ENCODE data around the gene NALF2.

NALF2 gene

DNA sequence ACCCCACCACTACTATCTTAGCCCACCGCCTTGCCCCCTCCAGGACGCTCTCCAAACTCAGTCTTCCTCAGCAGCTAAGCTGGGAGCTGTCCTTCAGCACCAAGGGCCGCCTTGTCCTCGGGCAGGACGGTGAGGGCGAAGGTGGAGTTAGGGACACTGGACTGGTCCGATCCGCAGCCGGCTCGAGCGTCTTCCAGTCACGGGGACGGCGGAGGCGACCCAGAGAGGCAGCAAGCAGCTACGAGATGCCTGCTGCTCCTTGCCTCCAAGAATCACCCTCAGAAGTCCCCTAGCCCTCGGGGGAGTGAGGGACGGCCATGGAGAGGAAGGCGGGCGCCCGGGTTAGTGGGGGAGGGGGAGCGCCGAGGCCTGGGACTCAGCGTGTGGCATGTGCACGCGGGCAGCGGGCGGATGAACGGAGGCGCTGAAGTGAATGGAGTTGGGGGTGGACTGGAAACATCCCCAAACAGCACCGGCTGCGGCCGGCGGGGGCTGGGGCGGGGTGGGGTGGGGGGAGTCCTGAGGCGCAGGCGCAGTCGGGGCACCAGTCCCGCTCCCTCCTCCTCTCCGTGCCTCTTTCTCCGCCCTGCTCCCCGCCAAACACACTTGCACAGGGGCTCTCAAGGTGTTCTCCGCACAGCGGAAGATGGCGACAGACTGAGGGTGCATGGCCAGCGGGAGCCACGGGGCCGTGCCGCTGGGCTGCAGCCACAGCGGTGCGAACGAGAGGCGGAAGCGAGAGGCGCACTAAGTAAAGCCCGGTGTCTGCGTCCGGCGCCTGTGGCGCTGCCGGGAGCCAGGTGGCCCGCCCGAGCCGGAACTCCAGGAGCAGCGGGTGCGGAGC, at the start of gene NALF2:
NALF2 (plus strand) TSS at position 545 of the 844 bp plus-strand sequence. CDS start 957 bp downstream, outside the sequence.
- DNase-seq, result peak; percentile 60

GRCh38 chrX:69457756-69458155, 46.4 kb upstream of the NALF2 start:
- DNase-seq, result no peak

- DNase-seq, result no peak
Observed at GRCh38 chrX:69466546-69466945, 37.6 kb upstream of the NALF2 start.

- no peak for DNase-seq
Observed at GRCh38 chrX:69469975-69470374, 34.2 kb upstream of the NALF2 start.

DNA sequence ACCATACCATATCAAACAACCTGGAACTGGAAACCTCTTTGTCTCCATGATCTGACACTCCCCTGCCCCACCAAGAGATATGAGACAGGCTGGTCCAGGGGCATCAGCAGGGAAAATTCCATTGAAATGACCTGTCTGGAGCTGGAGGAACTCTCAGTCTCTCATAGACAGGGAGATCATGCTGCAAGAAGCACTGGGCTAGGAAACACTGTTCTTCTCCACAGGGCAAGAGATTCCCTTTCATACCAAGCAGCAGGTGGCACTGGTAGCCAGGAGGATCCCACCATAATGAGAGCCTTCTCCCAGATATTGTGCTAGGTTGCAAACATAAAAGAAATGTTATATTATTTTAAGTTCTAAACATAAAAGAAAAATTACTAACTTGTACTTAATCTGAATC, 14.5 kb upstream of the NALF2 start:
- no peak for DNase-seq

DNA sequence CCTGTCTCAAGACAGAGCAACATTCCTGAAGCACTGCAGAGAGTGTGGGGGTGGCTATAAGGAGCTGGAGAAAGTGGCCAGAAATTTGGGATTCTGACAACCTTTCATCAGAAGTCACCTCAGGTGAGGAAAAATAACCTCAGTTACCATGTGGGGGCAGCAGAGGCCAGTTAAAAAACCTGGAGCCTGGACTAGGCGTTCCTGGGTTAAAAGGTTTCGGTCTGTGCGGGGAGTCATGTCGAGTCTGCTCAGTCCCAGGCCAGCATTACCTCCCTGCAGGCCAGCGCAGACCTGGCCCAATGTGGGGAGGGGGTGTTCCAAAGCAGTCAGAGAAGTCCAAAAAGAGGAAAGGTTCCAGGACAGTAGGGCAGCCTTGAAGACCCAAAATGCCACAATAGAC, 10.9 kb upstream of the NALF2 start:
- peak; percentile 53 for DNase-seq

DNA sequence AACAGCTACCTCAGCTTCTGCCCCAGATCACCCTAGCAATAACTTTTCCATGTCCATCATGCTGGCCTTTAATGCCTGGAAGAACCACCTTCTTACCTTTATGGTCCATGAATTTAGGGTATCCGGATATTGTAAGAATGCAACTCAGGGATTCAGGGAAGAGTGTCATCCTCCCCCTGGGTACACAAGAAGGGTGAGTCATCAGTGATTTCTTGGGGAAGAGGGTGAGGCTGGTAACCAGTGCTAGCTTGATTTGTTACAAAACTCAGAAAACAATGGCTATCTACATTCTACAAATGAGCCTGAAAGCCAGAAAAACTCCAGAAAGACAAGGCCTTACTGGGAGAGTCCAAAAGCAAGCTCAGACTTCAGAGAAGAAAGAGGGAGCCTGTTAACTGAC, 10.4 kb upstream of the NALF2 start:
- no peak for DNase-seq

DNA sequence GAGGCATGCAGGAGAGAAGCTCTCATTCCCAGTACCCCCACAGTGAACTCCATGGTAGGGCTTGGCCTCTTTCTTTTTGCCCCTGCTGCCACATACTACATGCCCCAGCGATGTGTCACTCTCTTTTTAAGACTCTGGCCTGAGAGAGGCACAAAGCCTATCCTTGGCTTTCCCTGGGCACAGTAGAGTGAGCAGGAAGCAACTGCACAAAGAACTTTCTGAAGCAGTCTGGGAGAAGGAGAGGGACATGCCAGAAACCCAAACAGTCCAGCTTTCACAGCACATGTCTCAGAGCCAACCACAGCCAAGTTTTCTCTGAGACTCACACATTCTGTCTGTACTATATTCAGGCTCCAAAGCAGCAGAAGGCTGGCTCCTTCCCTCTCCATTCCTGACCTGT, 7.9 kb upstream of the NALF2 start:
- no peak for DNase-seq

- no peak for DNase-seq
Observed at GRCh38 chrX:69501429-69501828, 2.7 kb upstream of the NALF2 start.

- no peak for DNase-seq
Observed at GRCh38 chrX:69503228-69503781, 821 bp upstream of the NALF2 start.

DNA sequence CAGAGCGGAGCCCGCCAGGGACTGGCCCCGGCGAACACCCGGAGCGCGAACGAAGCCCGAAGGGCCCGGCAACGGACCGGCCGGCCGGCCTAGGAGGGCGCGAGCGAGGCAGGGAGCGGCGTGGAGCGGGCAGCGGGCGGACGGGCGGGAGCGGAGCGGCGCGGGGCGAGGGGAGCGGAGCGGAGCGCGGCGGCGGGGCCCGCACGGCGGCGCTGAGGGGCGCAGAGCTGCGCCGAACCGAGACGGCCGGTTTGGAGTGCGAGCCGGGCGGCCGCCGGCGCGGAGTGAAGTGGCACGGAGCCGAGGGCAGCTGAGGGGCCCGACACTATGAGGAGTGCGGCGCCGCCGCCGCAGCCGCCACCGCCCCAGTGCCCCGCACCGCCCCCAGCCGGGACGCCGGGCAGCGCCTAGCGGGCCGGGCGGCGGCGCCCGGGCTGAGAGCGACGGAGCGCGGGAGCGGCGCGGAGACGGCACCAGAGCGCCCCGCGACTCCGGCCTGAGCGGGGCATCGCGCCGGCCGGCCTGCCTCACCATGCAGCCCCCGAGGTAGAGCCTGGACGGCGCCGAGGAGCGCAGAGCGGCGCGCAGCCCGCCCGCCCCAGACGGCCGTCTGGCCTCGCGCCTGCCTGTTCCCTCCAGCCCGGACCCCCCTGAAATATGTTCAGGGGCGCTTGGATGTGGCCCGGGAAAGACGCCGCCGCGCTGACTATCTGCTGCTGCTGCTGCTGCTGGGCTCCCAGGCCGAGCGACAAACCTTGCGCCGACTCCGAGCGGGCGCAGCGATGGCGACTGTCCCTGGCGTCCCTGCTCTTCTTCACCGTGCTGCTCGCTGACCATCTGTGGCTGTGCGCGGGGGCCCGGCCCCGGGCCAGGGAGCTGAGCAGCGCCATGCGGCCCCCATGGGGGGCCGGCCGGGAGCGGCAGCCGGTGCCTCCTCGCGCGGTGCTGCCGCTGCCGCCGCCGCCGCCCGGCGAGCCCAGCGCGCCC, 793 bp downstream of the NALF2 start:
- no peak for DNase-seq

- DNase-seq, result no peak
Observed at GRCh38 chrX:69505772-69506616, 1.9 kb downstream of the NALF2 start.

GRCh38 chrX:69506617-69507499, 2.7 kb downstream of the NALF2 start:
- no peak for DNase-seq

DNA sequence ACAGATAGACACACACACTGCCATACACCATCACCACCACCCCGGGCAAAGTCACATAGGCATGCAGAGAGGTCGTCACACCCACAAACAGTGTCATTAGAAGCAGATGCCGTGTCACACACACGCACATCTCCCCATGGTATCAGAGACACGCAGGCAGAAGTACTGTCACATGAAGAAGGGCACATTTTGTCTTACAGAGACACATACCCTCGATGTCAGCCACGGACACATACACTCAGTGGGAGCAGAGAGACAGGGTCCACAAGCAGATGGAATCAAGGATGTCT, 3.3 kb downstream of the NALF2 start:
- no peak for DNase-seq

- no peak for DNase-seq
Observed at GRCh38 chrX:69508610-69509009, 4.5 kb downstream of the NALF2 start.

GRCh38 chrX:69510137-69510715, 6.1 kb downstream of the NALF2 start:
- DNase-seq, result no peak

- DNase-seq, result no peak
Observed at GRCh38 chrX:69510914-69511513, 6.9 kb downstream of the NALF2 start.

DNA sequence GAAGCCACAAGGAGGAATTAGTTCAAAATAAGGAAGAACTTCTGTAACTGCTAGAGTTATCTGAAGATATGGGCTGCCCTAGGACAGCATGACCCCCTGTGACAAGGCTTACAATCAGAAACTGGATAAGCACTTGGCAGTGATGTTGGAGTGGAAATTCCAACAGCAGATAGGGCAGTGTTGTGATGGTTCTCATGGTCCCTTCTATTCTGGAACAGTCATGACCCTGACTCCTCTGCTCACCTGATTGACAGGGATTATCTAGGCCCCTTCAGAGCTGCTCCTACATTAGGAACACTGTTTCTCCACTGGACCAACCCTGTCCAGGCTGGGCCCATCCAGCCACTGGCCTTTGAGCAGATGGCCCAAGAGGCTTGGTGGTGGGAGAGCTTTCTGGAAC, 17.9 kb downstream of the NALF2 start:
- DNase-seq, result no peak

GRCh38 chrX:69523314-69523713, 19.2 kb downstream of the NALF2 start:
- DNase-seq, result no peak

GRCh38 chrX:69524781-69525363, 20.7 kb downstream of the NALF2 start:
- DNase-seq, result no peak

All from activated CD8-positive, alpha-beta memory T cell treated with anti-CD3 and anti-CD28 coated beads, Interleukin-2, amount 50 U/mL, for 48 hours (primary cell).